HG03432 (cell line): ENCODE results near the gene CACNA2D3.

Experiments
- ATAC-seq: cut with Tn5 transposase; IDR thresholded peaks from one replicate; pipeline ENCODE4 v1.9.1; 2021; ENCODE audit warnings: mild to moderate bottlenecking, moderate library complexity; ENCODE audit not compliant: unreplicated experiment

CACNA2D3 gene

GRCh38 chr3:54891540-54891897, 769.2 kb downstream of the CACNA2D3 start:
- ATAC-seq, result no peak

- no peak for ATAC-seq
Measured at GRCh38 chr3:54892168-54892567, 769.8 kb downstream of the CACNA2D3 start.

- ATAC-seq, result no peak
Measured at GRCh38 chr3:54895613-54896012, 773.3 kb downstream of the CACNA2D3 start.

- no peak for ATAC-seq
Measured at GRCh38 chr3:54897028-54897711, 774.8 kb downstream of the CACNA2D3 start.

GRCh38 chr3:54899273-54899672, 776.9 kb downstream of the CACNA2D3 start:
- no peak for ATAC-seq

GRCh38 chr3:54900838-54901591, 778.7 kb downstream of the CACNA2D3 start:
- ATAC-seq, result no peak

- no peak for ATAC-seq
Measured at GRCh38 chr3:54901906-54902685, 779.7 kb downstream of the CACNA2D3 start.

- no peak for ATAC-seq
Measured at GRCh38 chr3:54905261-54905888, 783.0 kb downstream of the CACNA2D3 start.

GRCh38 chr3:54905920-54906319, 783.6 kb downstream of the CACNA2D3 start:
- ATAC-seq, result no peak

- no peak for ATAC-seq
Measured at GRCh38 chr3:54906763-54907162, 784.4 kb downstream of the CACNA2D3 start.

- no peak for ATAC-seq
Measured at GRCh38 chr3:54909191-54909590, 786.8 kb downstream of the CACNA2D3 start.

- no peak for ATAC-seq
Measured at GRCh38 chr3:54914180-54914579, 791.8 kb downstream of the CACNA2D3 start.

- no peak for ATAC-seq
Measured at GRCh38 chr3:54915181-54915580, 792.8 kb downstream of the CACNA2D3 start.

- no peak for ATAC-seq
Measured at GRCh38 chr3:54915976-54916375, 793.6 kb downstream of the CACNA2D3 start.

GRCh38 chr3:54916732-54917131, 794.4 kb downstream of the CACNA2D3 start:
- ATAC-seq, result no peak

- ATAC-seq, result no peak
Measured at GRCh38 chr3:54917174-54917573, 794.8 kb downstream of the CACNA2D3 start.

- ATAC-seq, result no peak
Measured at GRCh38 chr3:54917862-54918261, 795.5 kb downstream of the CACNA2D3 start.

- ATAC-seq, result no peak
Measured at GRCh38 chr3:54918516-54918915, 796.2 kb downstream of the CACNA2D3 start.

- no peak for ATAC-seq
Measured at GRCh38 chr3:54928046-54928770, 805.9 kb downstream of the CACNA2D3 start, which contains the start of gene LRTM1. Gene LRTM1 (minus strand): TSS chr3:54928059. CDS start chr3:54927911, 148 bp downstream.

- no peak for ATAC-seq
Measured at GRCh38 chr3:54931182-54931581, 808.8 kb downstream of the CACNA2D3 start.
